ENCODE data around the gene LDHA. TPM values are rescaled to one million over a fixed set of nuclear protein-coding genes. Genes with fewer than 3 reads are reported as not detected.

LDHA gene
- total RNA-seq, 1 experiment from 2014 or later, result 1,441 TPM

DNA sequence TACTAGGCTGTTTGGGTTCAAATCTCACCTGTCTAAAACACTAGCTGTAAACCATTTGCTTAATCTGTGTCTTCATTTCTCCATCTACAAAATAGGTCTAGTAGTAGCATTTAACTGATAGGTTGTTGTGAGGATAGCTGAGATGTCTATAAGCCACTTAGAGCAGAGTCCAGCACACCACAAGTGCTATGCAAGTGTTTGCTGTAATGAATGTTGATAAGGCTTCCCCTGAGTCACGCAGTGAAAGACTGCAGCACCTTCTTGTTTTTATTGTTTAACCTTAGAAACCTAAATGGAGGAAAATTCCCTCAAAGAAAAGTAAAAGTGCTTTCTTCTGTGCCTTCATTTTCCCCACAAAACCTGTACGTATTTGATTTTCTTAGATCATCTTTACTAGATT lies 23.1 kb upstream of the LDHA start:
- Histone ChIP-seq H2AFZ (ENCODE audit: low read length) (no peak overlapping the region), H3K79me2 (ENCODE audit: low read length) (no peaks in the 10 kb centered on the region), H4K20me1 (ENCODE audit: low read length) (no peaks in the 10 kb centered on the region), H3K27me3 (ENCODE audit: low read length) (no peaks in the 10 kb centered on the region), H3K27ac (ENCODE audit: low read length) (no peak overlapping the region), H3K4me3 (ENCODE audit: low read length) (no peak overlapping the region), H3K9ac (ENCODE audit: low read length) (no peak overlapping the region), H3K4me1 (ENCODE audit: insufficient read depth, low read length) (no peaks in the 10 kb centered on the region), H3K36me3 (ENCODE audit: low read depth, low read length) (peaks cover 9% of the 10 kb centered on the region; the same call in 1 of the 2 replicates), H3K9me3 (ENCODE audit: low read length) (no peaks in the 10 kb centered on the region), H3K4me2 (ENCODE audit: low read length) (no peak overlapping the region), H3F3A (ENCODE audit: low read length, unreplicated experiment) (no peaks in the 10 kb centered on the region), H3K9me2 (replicated peaks; ENCODE audit: low read length) (no peaks in the 10 kb centered on the region)
- DNase-seq (no peak), ATAC-seq (no peak)
- intact Hi-C loops (cut with micrococcal nuclease), result no loop called here
- TF ChIP-seq EZH2 (IDR thresholded peaks at IDR 0.05; ENCODE audit: low read length, unreplicated experiment) (no peak), EZH2phosphoT487 (IDR thresholded peaks at IDR 0.05; ENCODE audit: borderline replicate concordance, low read length) (no peak), CTCF (conservative IDR thresholded peaks at IDR 0.05; ENCODE audit: low read depth, low read length) (no peak)
- ChIA-PET POLR2A (ENCODE audit: unreplicated experiment) (no interaction called here), CTCF (no interaction called here)
- no TSS peak for BruUV-seq (replicated peaks)

DNA sequence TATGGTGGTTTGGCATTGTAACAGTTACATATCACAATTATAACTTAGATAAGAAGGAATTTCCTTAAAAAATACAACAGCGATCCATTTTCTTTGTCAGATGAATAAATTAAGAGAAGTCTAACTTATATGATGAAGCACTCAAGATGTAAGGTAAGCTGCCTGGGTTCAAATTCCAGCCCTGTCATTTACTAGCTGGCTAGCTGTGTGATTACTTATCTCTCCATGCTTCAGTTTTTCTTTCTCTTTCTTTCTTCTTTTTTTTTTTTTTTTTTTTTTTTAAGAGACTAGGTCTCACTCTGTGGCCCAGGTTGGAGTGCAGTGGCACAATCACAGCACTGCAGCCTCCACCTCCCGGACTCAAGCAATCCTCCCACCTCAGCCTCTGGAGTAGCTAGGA lies 22.2 kb upstream of the LDHA start:
- Histone ChIP-seq H3K4me1 (ENCODE audit: insufficient read depth, low read length) (no peaks in the 10 kb centered on the region), H3K27me3 (ENCODE audit: low read length) (no peaks in the 10 kb centered on the region), H3K9ac (ENCODE audit: low read length) (no peak overlapping the region), H3K4me2 (ENCODE audit: low read length) (no peak overlapping the region), H3K4me3 (ENCODE audit: low read length) (no peak overlapping the region), H2AFZ (ENCODE audit: low read length) (no peak overlapping the region), H3K9me3 (ENCODE audit: low read length) (no peaks in the 10 kb centered on the region), H4K20me1 (ENCODE audit: low read length) (no peaks in the 10 kb centered on the region), H3K9me2 (replicated peaks; ENCODE audit: low read length) (no peaks in the 10 kb centered on the region), H3F3A (ENCODE audit: low read length, unreplicated experiment) (no peaks in the 10 kb centered on the region), H3K36me3 (ENCODE audit: low read depth, low read length) (peaks cover 3% of the 10 kb centered on the region; the same call in 1 of the 2 replicates), H3K79me2 (ENCODE audit: low read length) (no peaks in the 10 kb centered on the region), H3K27ac (ENCODE audit: low read length) (no peak overlapping the region)
- CTCF ChIA-PET, result no interaction called here
- DNase-seq (no peak), ATAC-seq (no peak)
- BruUV-seq (replicated peaks), result no TSS peak
- POLR2A ChIA-PET (ENCODE audit: unreplicated experiment), result no interaction called here
- intact Hi-C loops (cut with micrococcal nuclease), result no loop called here
- TF ChIP-seq EZH2 (IDR thresholded peaks at IDR 0.05; ENCODE audit: low read length, unreplicated experiment), result no peak
- no peak for TF ChIP-seq CTCF (conservative IDR thresholded peaks at IDR 0.05; ENCODE audit: low read depth, low read length)
- TF ChIP-seq EZH2phosphoT487 (IDR thresholded peaks at IDR 0.05; ENCODE audit: borderline replicate concordance, low read length), result no peak

- H3K9me3 ChIP-seq (ENCODE audit: low read length), result no peaks in the 10 kb centered on the region
- no TSS peak for BruUV-seq (replicated peaks)
- ChIA-PET CTCF (no interaction called here), POLR2A (ENCODE audit: unreplicated experiment) (no interaction called here)
- H3K27ac ChIP-seq (ENCODE audit: low read length), result no peak overlapping the region
- H3K9me2 ChIP-seq (replicated peaks; ENCODE audit: low read length), result no peaks in the 10 kb centered on the region
- no peaks in the 10 kb centered on the region for H3K36me3 ChIP-seq (ENCODE audit: low read depth, low read length)
- H3K9ac ChIP-seq (ENCODE audit: low read length), result no peak overlapping the region
- no peak overlapping the region for H3K4me3 ChIP-seq (ENCODE audit: low read length)
- DNase-seq, result no peak
- no peaks in the 10 kb centered on the region for H4K20me1 ChIP-seq (ENCODE audit: low read length)
- no peak overlapping the region for H2AFZ ChIP-seq (ENCODE audit: low read length)
- no peaks in the 10 kb centered on the region for H3K27me3 ChIP-seq (ENCODE audit: low read length)
- H3K79me2 ChIP-seq (ENCODE audit: low read length), result no peaks in the 10 kb centered on the region
- H3K4me2 ChIP-seq (ENCODE audit: low read length), result no peak overlapping the region
- intact Hi-C loops (cut with micrococcal nuclease), result no loop called here
- no peak for ATAC-seq
- TF ChIP-seq EZH2 (IDR thresholded peaks at IDR 0.05; ENCODE audit: low read length, unreplicated experiment) (no peak), CTCF (conservative IDR thresholded peaks at IDR 0.05; ENCODE audit: low read depth, low read length) (no peak), EZH2phosphoT487 (IDR thresholded peaks at IDR 0.05; ENCODE audit: borderline replicate concordance, low read length) (no peak)
- H3K4me1 ChIP-seq (ENCODE audit: insufficient read depth, low read length), result no peaks in the 10 kb centered on the region
- H3F3A ChIP-seq (ENCODE audit: low read length, unreplicated experiment), result no peaks in the 10 kb centered on the region
These were observed 19.4 kb upstream of the LDHA start for GRCh38 chr11:18374956-18375355.
